ENCODE results near the gene WASHC4.
A peak's percentile ranks its signal among the peaks of the same experiment; 100 is the strongest.

Gene WASHC4

GRCh38 chr12:105107494-105108371, at the start of gene WASHC4:
Gene WASHC4, plus strand, starts transcription at chr12:105107731. Its CDS starts 70 bp downstream, at chr12:105107801.
- DNase-seq: peak; percentile 92

GRCh38 chr12:105060715-105061378, 46.7 kb upstream of the WASHC4 start:
- no peak for DNase-seq

GRCh38 chr12:105064564-105065178, 42.9 kb upstream of the WASHC4 start:
- DNase-seq: no peak

GRCh38 chr12:105067511-105068031, 40.0 kb upstream of the WASHC4 start:
- no peak for DNase-seq

GRCh38 chr12:105069936-105070702, 37.4 kb upstream of the WASHC4 start:
- no peak for DNase-seq

- no peak for DNase-seq
Observed at GRCh38 chr12:105071981-105072380, 35.5 kb upstream of the WASHC4 start.

- DNase-seq: no peak
Observed at GRCh38 chr12:105072888-105073488, 34.5 kb upstream of the WASHC4 start.

- DNase-seq: no peak
Observed at GRCh38 chr12:105076098-105076497, 31.4 kb upstream of the WASHC4 start.

- no peak for DNase-seq
Observed at GRCh38 chr12:105076913-105077312, 30.6 kb upstream of the WASHC4 start.

GRCh38 chr12:105077435-105077834, 30.1 kb upstream of the WASHC4 start:
- no peak for DNase-seq

GRCh38 chr12:105078712-105079570, 28.6 kb upstream of the WASHC4 start:
- DNase-seq: no peak

GRCh38 chr12:105083031-105083430, 24.5 kb upstream of the WASHC4 start:
- no peak for DNase-seq

GRCh38 chr12:105083551-105084105, 23.9 kb upstream of the WASHC4 start:
- peak; percentile 4 for DNase-seq

GRCh38 chr12:105084251-105085250, 23.0 kb upstream of the WASHC4 start, which contains the start of gene ALDH1L2:
Gene ALDH1L2, minus strand, starts transcription at chr12:105084458. Its CDS starts 22 bp downstream, at chr12:105084436.
- DNase-seq: peak; percentile 59

- DNase-seq: no peak
Observed at GRCh38 chr12:105085501-105085900, 22.0 kb upstream of the WASHC4 start.

- DNase-seq: no peak
Observed at GRCh38 chr12:105089817-105090216, 17.7 kb upstream of the WASHC4 start.

- no peak for DNase-seq
Observed at GRCh38 chr12:105090361-105090760, 17.2 kb upstream of the WASHC4 start.

GRCh38 chr12:105091476-105092206, 15.9 kb upstream of the WASHC4 start:
- no peak for DNase-seq

GRCh38 chr12:105092336-105092735, 15.2 kb upstream of the WASHC4 start:
- no peak for DNase-seq
